Lower leg skin (tissue), 3 donors: ENCODE results near the gene PTPN4.

ENCODE experiments used
- CTCF ChIP-seq, 3 donors: fragments of 450-650 bp; IDR thresholded peaks; one replicate each; pipeline ENCODE4 v1.5.1; 2016; ENCODE audit warnings: antibody characterized with exemption in 3 of 3, mild to moderate bottlenecking in 3 of 3, moderate library complexity in 2 of 3
- POLR2A ChIP-seq, 2 donors: fragments of 450-650 bp; IDR thresholded peaks; one replicate each; pipeline ENCODE4 v1.6.1; 2016 to 2017; ENCODE audit warnings: antibody characterized with exemption in 2 of 2, mild to moderate bottlenecking in 1 of 2, moderate library complexity in 1 of 2

GRCh38 chr2:119983108-119983507 lies 223.4 kb downstream of the PTPN4 start:
- no peak for TF ChIP-seq CTCF (IDR thresholded peaks at IDR 0.05)
- TF ChIP-seq POLR2A (IDR thresholded peaks at IDR 0.05): no peak
